IMR-90 (cell line): ENCODE measurements around the gene FIGLA. TPM values are rescaled to one million over a fixed set of nuclear protein-coding genes. Genes with fewer than 3 reads are reported as not detected.

Experiments
- ATAC-seq: fragments of 200-7000 bp; cut with Tn5 transposase; 2 replicates; pipeline ENCODE4 v1.9.1; 2020; ENCODE audit warnings: low read depth, mild to moderate bottlenecking, moderate library complexity
- BruUV-seq: library from RNA; stranded (reverse); fragments of 400-500 nt; replicated peaks from 2 replicates; lab custom pipeline; 2021; lab: Mats Ljungman, UMichigan
- CTCF ChIA-PET: fragments of 300-600 bp; formaldehyde crosslinking; extraction: SDS; loops from one replicate; lab custom pipeline; 2021; ENCODE audit warnings: antibody characterized with exemption; lab: Yijun Ruan, JAX
- POLR2A ChIA-PET: fragments of 300-600 bp; sonication (Branson Sonifier 250); formaldehyde crosslinking; loops from one replicate; lab custom pipeline; 2022; ENCODE audit warnings: antibody characterized with exemption; ENCODE audit not compliant: unreplicated experiment; lab: Charles Lee
- DNase-seq: peaks from one replicate; pipeline ENCODE4 v3.0.0; 2013
- H2AFZ ChIP-seq: replicated peaks from 2 replicates; pipeline ENCODE3; 2013; ENCODE audit warnings: low read length, mild to moderate bottlenecking; ENCODE audit not compliant: poor library complexity
- H2AK5ac ChIP-seq: 2 replicates; pipeline ENCODE4 v1.6.1; 2013; ENCODE audit warnings: low read depth, low read length, inconsistent platforms
- H2AK9ac ChIP-seq: replicated peaks from 2 replicates; pipeline ENCODE3; 2013; ENCODE audit warnings: mild to moderate bottlenecking, low read depth, low read length, moderate library complexity; ENCODE audit not compliant: poor library complexity
- H2BK120ac ChIP-seq: 2 replicates; pipeline ENCODE4 v1.6.1; 2013; ENCODE audit warnings: low read depth, low read length, inconsistent platforms
- H2BK15ac ChIP-seq: 3 replicates; pipeline ENCODE4 v1.6.1; 2013; ENCODE audit warnings: low read depth, low read length, inconsistent platforms
- H2BK20ac ChIP-seq: 2 replicates; pipeline ENCODE4 v1.6.1; 2013; ENCODE audit warnings: low read depth, mild to moderate bottlenecking, inconsistent platforms, low read length, moderate library complexity
- H2BK5ac ChIP-seq: 2 replicates; pipeline ENCODE4 v1.6.1; 2013; ENCODE audit warnings: mild to moderate bottlenecking, low read depth, low read length, inconsistent platforms; ENCODE audit not compliant: poor library complexity, severe bottlenecking
- H3K14ac ChIP-seq: replicated peaks from 2 replicates; pipeline ENCODE4 v1.6.1; 2013; ENCODE audit warnings: low read depth, low read length, inconsistent platforms
- H3K18ac ChIP-seq: 2 replicates; pipeline ENCODE4 v1.6.1; 2013; ENCODE audit warnings: low read depth, low read length, control low read depth
- H3K23ac ChIP-seq: 2 replicates; pipeline ENCODE4 v1.6.1; 2013; ENCODE audit warnings: low read depth, low read length, inconsistent platforms
- H3K27ac ChIP-seq: 2 replicates; pipeline ENCODE4 v1.5.1; 2013; ENCODE audit warnings: mild to moderate bottlenecking, control low read depth, low read length; ENCODE audit not compliant: insufficient read depth
- H3K27me3 ChIP-seq: 2 replicates; pipeline ENCODE4 v1.6.1; 2013; ENCODE audit warnings: low read length; ENCODE audit not compliant: control insufficient read depth, insufficient read depth
- H3K36me3 ChIP-seq: 2 replicates; pipeline ENCODE4 v1.6.1; 2013; ENCODE audit warnings: low read length, mixed read lengths; ENCODE audit not compliant: control insufficient read depth, insufficient read depth
- H3K4ac ChIP-seq: 2 replicates; pipeline ENCODE4 v1.6.1; 2013; ENCODE audit warnings: low read depth, low read length, inconsistent platforms
- H3K4me1 ChIP-seq: 2 replicates; pipeline ENCODE4 v1.6.1; 2013; ENCODE audit warnings: low read length, mixed read lengths; ENCODE audit not compliant: control insufficient read depth, insufficient read depth
- H3K4me2 ChIP-seq: 2 replicates; pipeline ENCODE4 v1.6.1; 2013; ENCODE audit warnings: low read depth, mild to moderate bottlenecking, control low read depth, low read length, moderate library complexity
- H3K4me3 ChIP-seq: 2 replicates; pipeline ENCODE4 v1.5.1; 2013; ENCODE audit warnings: low read depth, mild to moderate bottlenecking, control low read depth, low read length, moderate library complexity; ENCODE audit not compliant: insufficient read depth
- H3K56ac ChIP-seq: 2 replicates; pipeline ENCODE4 v1.6.1; 2013; ENCODE audit warnings: low read length, inconsistent platforms; ENCODE audit not compliant: insufficient read depth; ENCODE audit errors: extremely low read depth
- H3K79me1 ChIP-seq, 2 experiments: 2 replicates each; pipeline ENCODE4 v1.6.1; 2013; ENCODE audit warnings: low read length in 2 of 2, inconsistent platforms in 1 of 2, low read depth in 1 of 2
- H3K9ac ChIP-seq: 2 replicates; pipeline ENCODE4 v1.6.1; 2013; ENCODE audit warnings: low read depth, low read length, control low read depth
- H3K9me1 ChIP-seq: 2 replicates; pipeline ENCODE4 v1.6.1; 2013; ENCODE audit warnings: low read length, inconsistent platforms; ENCODE audit not compliant: insufficient read depth
- H3K9me3 ChIP-seq: 2 replicates; pipeline ENCODE4 v1.6.1; 2013; ENCODE audit warnings: low read length; ENCODE audit not compliant: control insufficient read depth, insufficient read depth
- H4K20me1 ChIP-seq: 2 replicates; pipeline ENCODE4 v1.6.1; 2013; ENCODE audit warnings: low read length, inconsistent platforms; ENCODE audit not compliant: insufficient read depth
- H4K5ac ChIP-seq: 2 replicates; pipeline ENCODE4 v1.6.1; 2013; ENCODE audit warnings: mild to moderate bottlenecking, low read depth, low read length, control low read depth
- H4K8ac ChIP-seq, 2 experiments: 2 replicates each; pipeline ENCODE4 v1.6.1; 2013; ENCODE audit warnings: low read depth in 2 of 2, low read length in 2 of 2, control low read depth in 1 of 2, inconsistent platforms in 1 of 2
- H4K91ac ChIP-seq: 2 replicates; pipeline ENCODE4 v1.6.1; 2013; ENCODE audit warnings: low read depth, low read length, inconsistent platforms; ENCODE audit not compliant: insufficient read depth
- BHLHE40 ChIP-seq: fragments of 150-350 bp; IDR thresholded peaks from 2 replicates; pipeline ENCODE4 v1.6.1; 2016; ENCODE audit warnings: mild to moderate bottlenecking, low read depth, low read length
- CEBPB ChIP-seq: IDR thresholded peaks from 2 replicates; pipeline ENCODE4 v1.6.1; 2012; ENCODE audit warnings: low read depth, low read length, improper control_type of control experiment
- CHD1 ChIP-seq: IDR thresholded peaks from 2 replicates; pipeline ENCODE4 v1.6.1; 2012; ENCODE audit warnings: low read depth, low read length, improper control_type of control experiment
- CTCF ChIP-seq: conservative IDR thresholded peaks from 2 replicates; pipeline ENCODE4 v1.5.1; 2012; ENCODE audit warnings: mild to moderate bottlenecking, low read depth, low read length, improper control_type of control experiment
- MAFK ChIP-seq: IDR thresholded peaks from 2 replicates; pipeline ENCODE4 v1.6.1; 2012; ENCODE audit warnings: low read depth, low read length, improper control_type of control experiment
- MAZ ChIP-seq: IDR thresholded peaks from 2 replicates; pipeline ENCODE4 v1.6.1; 2012; ENCODE audit warnings: low read depth, mild to moderate bottlenecking, low read length, improper control_type of control experiment, moderate library complexity, borderline replicate concordance
- POLR2A ChIP-seq: IDR thresholded peaks from 2 replicates; pipeline ENCODE4 v1.6.1; 2012; ENCODE audit warnings: mild to moderate bottlenecking, low read depth, low read length
- RCOR1 ChIP-seq: IDR thresholded peaks from 2 replicates; pipeline ENCODE4 v1.6.1; 2012; ENCODE audit warnings: mild to moderate bottlenecking, low read length, improper control_type of control experiment; ENCODE audit not compliant: insufficient replicate concordance
- SMC3 ChIP-seq: fragments of 150-350 bp; IDR thresholded peaks from 2 replicates; pipeline ENCODE4 v1.6.1; 2016; ENCODE audit warnings: low read depth, mild to moderate bottlenecking, antibody characterized with exemption, low read length, moderate library complexity
- WGBS, 2 experiments: methylation state at CpG; one replicate each; pipeline versions ENCODE4 v1.1.5 to v1.1.7; 2013; ENCODE audit warnings: missing lambda C conversion rate in 2 of 2; ENCODE audit not compliant: insufficient read length in 1 of 2; ENCODE audit errors: extremely low coverage in 2 of 2; 5-methylcytosine and 5-hydroxymethylcytosine counted together
- dilution Hi-C: fragments of 300-500 bp; cut with HindIII; formaldehyde crosslinking; loops from one replicate; pipeline ENCODE4 v1.14.3; 2018; ENCODE audit warnings: low sequenced_read_pairs; ENCODE audit not compliant: unreplicated experiment
- in situ Hi-C: fragments of 300-500 bp; cut with MboI; formaldehyde crosslinking; loops from 3 replicates; pipeline ENCODE4 v1.14.3; 2019; ENCODE audit warnings: low sequenced_read_pairs, inconsistent platforms, mixed read lengths
- intact Hi-C: fragments of 100-400 bp; cut with micrococcal nuclease; formaldehyde crosslinking; loops from 2 replicates; pipeline ENCODE4 v1.10.0; 2022
- polyA plus RNA-seq, 3 experiments: library from polyadenylated mRNA; depleted of rRNA; stranded (reverse); fragments of >200 nt; gene quantifications; 2 replicates each; pipeline ENCODE4 v1.2.3, GENCODE V29; 2012; ENCODE audit warnings: low replicate concordance in 1 of 3
- total RNA-seq: library from RNA; depleted of rRNA; stranded (reverse); fragments of >200 nt; gene quantifications from 2 replicates; pipeline ENCODE4 v1.2.3, GENCODE V29; 2012
- TF ChIP-seq, protein P1 (sequence below): fragments of 150-350 bp; IDR thresholded peaks from 2 replicates; pipeline ENCODE4 v1.6.1; 2017; ENCODE audit warnings: mild to moderate bottlenecking, antibody characterized with exemption, low read length, low read depth
- TF ChIP-seq, protein P2 (sequence below): fragments of 150-350 bp; IDR thresholded peaks from 2 replicates; pipeline ENCODE4 v1.6.1; 2016; ENCODE audit warnings: low read depth, mild to moderate bottlenecking, low read length, moderate library complexity, borderline replicate concordance

FIGLA gene
- total and polyA plus RNA-seq, 2 of the 4 experiments (the other 2 are of a cell fraction): not detected

- Histone ChIP-seq H3K9me3 (no peaks in the 10 kb centered on the region), H2BK120ac (no peak overlapping the region), H3K36me3 (no peaks in the 10 kb centered on the region), H3K27me3 (peaks cover 2% of the 10 kb centered on the region), H4K91ac (no peak overlapping the region), H2BK20ac (no peak overlapping the region), H3K4me2 (no peak overlapping the region), H2BK15ac (no peak overlapping the region), H4K8ac (no peak overlapping the region), H3K23ac (no peak overlapping the region), H3K27ac (no peak overlapping the region), H3K9ac (no peak overlapping the region), H4K20me1 (no peaks in the 10 kb centered on the region), H3K4ac (no peak overlapping the region), H4K5ac (no peak overlapping the region), H3K56ac (no peak overlapping the region), H3K9me1 (no peaks in the 10 kb centered on the region), H2BK5ac (no peak overlapping the region), H2AK5ac (no peak overlapping the region), H2AK9ac (no peak overlapping the region), H3K14ac (no peak overlapping the region), H2AFZ (peak overlapping the region; percentile 32), H3K4me1 (no peaks in the 10 kb centered on the region), H3K18ac (no peak overlapping the region), H3K4me3 (no peak overlapping the region), H3K79me1 (no peaks in the 10 kb centered on the region)
- DNase-seq (no peak), ATAC-seq (no peak)
- no TSS peak for BruUV-seq
- dilution Hi-C loops (no loop called here), intact Hi-C loops (no loop called here), in situ Hi-C loops (no loop called here)
- ChIA-PET POLR2A (no interaction called here), CTCF (no interaction called here)
- no peak for TF ChIP-seq CHD1
- no peak for TF ChIP-seq SMC3
- no peak for TF ChIP-seq MAFK
- TF ChIP-seq RCOR1: no peak
- TF ChIP-seq, protein P1, sequence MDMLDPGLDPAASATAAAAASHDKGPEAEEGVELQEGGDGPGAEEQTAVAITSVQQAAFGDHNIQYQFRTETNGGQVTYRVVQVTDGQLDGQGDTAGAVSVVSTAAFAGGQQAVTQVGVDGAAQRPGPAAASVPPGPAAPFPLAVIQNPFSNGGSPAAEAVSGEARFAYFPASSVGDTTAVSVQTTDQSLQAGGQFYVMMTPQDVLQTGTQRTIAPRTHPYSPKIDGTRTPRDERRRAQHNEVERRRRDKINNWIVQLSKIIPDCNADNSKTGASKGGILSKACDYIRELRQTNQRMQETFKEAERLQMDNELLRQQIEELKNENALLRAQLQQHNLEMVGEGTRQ: no peak
- TF ChIP-seq CTCF: no peak
- TF ChIP-seq, protein P2, sequence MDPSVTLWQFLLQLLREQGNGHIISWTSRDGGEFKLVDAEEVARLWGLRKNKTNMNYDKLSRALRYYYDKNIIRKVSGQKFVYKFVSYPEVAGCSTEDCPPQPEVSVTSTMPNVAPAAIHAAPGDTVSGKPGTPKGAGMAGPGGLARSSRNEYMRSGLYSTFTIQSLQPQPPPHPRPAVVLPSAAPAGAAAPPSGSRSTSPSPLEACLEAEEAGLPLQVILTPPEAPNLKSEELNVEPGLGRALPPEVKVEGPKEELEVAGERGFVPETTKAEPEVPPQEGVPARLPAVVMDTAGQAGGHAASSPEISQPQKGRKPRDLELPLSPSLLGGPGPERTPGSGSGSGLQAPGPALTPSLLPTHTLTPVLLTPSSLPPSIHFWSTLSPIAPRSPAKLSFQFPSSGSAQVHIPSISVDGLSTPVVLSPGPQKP: no peak
- TF ChIP-seq BHLHE40: no peak
- no peak for TF ChIP-seq MAZ
- TF ChIP-seq CEBPB: no peak
- TF ChIP-seq POLR2A: no peak
- 40% methylated on average over 1 of the region's 8 CpGs; no CpG with 5 or more reads in 1 of the 2 experiments for WGBS, 2 experiments
Measured at GRCh38 chr2:70779911-70780545, 10.4 kb downstream of the FIGLA start.
